ENCODE results near the gene LRCH2. TPM values are rescaled to one million over a fixed set of nuclear protein-coding genes. Genes with fewer than 3 reads are reported as not detected.
A peak's percentile ranks its signal among the peaks of the same experiment; 100 is the strongest.

The LRCH2 gene, protein sequence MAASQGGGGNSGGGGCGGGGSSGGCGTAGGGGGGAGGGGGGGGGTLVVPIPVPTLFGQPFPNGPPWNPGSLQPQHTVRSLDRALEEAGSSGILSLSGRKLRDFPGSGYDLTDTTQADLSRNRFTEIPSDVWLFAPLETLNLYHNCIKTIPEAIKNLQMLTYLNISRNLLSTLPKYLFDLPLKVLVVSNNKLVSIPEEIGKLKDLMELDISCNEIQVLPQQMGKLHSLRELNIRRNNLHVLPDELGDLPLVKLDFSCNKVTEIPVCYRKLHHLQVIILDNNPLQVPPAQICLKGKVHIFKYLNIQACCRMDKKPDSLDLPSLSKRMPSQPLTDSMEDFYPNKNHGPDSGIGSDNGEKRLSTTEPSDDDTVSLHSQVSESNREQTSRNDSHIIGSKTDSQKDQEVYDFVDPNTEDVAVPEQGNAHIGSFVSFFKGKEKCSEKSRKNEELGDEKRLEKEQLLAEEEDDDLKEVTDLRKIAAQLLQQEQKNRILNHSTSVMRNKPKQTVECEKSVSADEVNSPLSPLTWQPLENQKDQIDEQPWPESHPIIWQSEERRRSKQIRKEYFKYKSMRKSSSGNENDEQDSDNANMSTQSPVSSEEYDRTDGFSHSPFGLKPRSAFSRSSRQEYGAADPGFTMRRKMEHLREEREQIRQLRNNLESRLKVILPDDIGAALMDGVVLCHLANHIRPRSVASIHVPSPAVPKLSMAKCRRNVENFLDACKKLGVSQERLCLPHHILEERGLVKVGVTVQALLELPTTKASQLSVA
- total RNA-seq, result 10 to 100 TPM in 2 of 5 donors, 1 to 10 TPM in 2, under 1 TPM in 1; 0.58 to 21.8 (median 6.7) TPM
- 1 to 10 TPM; 1.2 to 2.1 (median 1.6) TPM for polyA plus RNA-seq
- long read RNA-seq, donor 1, result 0 reads
- long read RNA-seq, donor 2, result 0 reads
- long read RNA-seq, donor 3, result 0 reads
- long read RNA-seq, donor 4, result 0 reads
- long read RNA-seq, donor 5, result 0 reads
- long read RNA-seq, donor 6, full-length matches to known transcripts, result 1 of 1 reads
- long read RNA-seq, donor 6, partial matches to known transcripts, result 0 of 1 reads
- long read RNA-seq, donor 6, other reads (novel, unspliced or antisense), result 0 of 1 reads
- long read RNA-seq, donor 7, result 0 reads
- long read RNA-seq, donor 8, result 0 reads
- long read RNA-seq, donor 9, result 0 reads
- long read RNA-seq, donor 10, result 0 reads

DNA sequence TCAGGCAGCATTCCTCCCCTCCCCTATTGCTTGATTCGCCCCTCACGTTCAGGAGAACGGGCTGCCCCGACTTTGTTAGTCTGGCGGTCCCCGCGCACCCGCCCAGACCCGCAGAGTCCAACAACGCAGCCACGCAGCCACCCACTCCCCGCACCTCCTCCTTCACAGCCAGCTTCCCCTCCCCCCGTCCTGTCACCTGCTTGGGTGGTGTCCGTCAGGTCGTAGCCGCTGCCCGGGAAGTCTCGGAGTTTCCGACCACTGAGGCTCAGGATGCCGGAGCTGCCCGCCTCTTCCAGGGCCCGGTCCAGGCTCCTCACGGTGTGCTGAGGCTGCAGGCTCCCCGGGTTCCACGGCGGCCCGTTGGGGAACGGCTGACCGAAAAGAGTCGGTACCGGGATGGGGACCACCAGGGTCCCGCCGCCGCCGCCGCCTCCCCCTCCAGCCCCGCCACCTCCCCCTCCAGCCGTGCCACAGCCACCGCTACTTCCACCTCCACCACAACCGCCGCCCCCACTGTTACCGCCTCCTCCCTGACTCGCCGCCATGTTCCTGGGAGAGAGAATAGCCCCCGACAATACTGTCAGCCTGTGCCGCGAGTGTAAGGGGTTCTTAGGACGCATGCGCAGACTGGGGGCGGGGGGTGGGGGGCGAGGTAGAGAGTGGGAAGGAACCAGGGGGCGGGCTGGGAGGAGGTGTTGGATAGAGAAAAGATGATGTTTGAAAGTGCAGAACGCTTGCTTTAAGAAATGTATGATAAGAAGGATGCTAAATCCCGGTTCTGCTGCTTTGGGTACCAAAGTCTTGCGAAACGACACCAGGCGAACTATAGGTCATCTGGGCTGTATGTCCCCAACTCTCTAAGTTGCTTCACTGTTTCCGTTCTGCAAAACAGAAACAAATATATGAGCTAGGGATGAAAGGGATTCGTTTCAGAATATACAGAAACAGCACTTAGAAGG lies at the start of gene LRCH2:
Gene LRCH2 (minus strand): TSS at position 600 of the 959 bp plus-strand sequence. CDS start 55 bp downstream, at position 545.
- no peaks in the 10 kb centered on the region for H3K36me3 ChIP-seq
- intact Hi-C loops (cut with DNase I; ENCODE audit: low total_unique reads), result no loop called here
- no peaks in the 10 kb centered on the region for H3K4me1 ChIP-seq
- WGBS, 5 donors, result 0 to 19% (median 6%) methylated on average over 20 to 56 of the region's 59 CpGs
- peak within 1 kb of the TSS; percentile 53 to 61 (median 55) for H3K4me3 ChIP-seq
- H3K27ac ChIP-seq, result peak within 1 kb of the TSS; percentile 32 to 80 (median 65)
- H3K9me3 ChIP-seq, result no peaks in the 10 kb centered on the region
- DNase-seq, result peak in 1 of 2 donors; percentile 79
- peaks cover 0 to 25% (median 4%) of the 10 kb centered on the region in 3 donors for H3K27me3 ChIP-seq
- TF ChIP-seq, protein P1, sequence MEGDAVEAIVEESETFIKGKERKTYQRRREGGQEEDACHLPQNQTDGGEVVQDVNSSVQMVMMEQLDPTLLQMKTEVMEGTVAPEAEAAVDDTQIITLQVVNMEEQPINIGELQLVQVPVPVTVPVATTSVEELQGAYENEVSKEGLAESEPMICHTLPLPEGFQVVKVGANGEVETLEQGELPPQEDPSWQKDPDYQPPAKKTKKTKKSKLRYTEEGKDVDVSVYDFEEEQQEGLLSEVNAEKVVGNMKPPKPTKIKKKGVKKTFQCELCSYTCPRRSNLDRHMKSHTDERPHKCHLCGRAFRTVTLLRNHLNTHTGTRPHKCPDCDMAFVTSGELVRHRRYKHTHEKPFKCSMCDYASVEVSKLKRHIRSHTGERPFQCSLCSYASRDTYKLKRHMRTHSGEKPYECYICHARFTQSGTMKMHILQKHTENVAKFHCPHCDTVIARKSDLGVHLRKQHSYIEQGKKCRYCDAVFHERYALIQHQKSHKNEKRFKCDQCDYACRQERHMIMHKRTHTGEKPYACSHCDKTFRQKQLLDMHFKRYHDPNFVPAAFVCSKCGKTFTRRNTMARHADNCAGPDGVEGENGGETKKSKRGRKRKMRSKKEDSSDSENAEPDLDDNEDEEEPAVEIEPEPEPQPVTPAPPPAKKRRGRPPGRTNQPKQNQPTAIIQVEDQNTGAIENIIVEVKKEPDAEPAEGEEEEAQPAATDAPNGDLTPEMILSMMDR (IDR thresholded peaks at IDR 0.05), result no peak
- no peak for TF ChIP-seq EP300 (IDR thresholded peaks at IDR 0.05)
- TF ChIP-seq POLR2A (IDR thresholded peaks at IDR 0.05), result no peak
- no peak for TF ChIP-seq POLR2AphosphoS5 (IDR thresholded peaks at IDR 0.05)

DNA sequence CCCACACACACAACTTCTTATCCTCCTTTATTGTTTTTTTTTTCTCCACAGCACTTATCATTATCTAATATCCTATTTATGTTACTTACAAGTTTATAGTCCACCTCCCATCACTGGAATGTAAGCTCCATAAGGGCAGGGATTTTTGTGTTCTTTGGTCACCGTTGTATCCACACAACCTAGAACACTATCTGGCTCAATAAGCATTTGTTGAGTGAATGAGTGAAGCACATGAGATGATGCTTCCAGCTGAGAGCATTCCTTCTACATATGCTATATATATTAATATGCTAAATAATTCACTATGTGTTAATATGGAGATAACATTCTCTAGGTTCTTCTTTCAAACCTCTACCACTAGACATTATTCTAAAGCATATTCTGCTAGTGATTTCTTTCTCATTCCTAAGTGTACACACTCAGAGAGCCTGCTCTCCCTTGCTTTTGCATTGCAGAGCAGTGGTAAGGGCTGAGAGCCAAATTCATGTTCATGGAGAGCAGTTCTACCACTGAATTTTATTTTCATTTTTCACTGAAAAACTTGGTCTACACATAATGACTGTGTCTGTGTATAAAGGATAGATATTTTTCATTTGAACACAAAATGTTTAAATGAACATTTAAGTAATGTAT lies 35.3 kb upstream of the LRCH2 start:
- WGBS, 5 donors, result 62 to 86% (median 70%) methylated on average over 1 of the region's 1 CpG

DNA sequence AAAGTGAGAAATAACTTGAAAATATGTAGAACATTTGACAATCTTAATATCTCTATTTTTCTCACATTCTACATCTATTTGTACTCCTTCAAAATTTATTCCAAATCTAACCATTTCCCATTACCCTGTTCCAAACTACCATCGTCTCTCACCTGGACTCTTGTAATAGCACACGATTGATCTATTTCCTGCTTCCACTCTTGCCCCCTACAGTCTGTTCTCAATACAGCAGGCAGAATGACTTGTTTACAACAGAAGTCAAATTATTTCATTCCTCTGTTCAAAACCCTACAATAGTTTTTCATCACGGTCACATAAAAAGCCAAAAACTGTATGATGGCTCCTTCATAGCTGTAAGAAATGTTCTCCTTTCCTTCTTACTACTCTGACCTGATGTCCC lies 34.5 kb upstream of the LRCH2 start:
- Histone ChIP-seq H3K9me3 (no peaks in the 10 kb centered on the region), H3K27ac (no peak overlapping the region), H3K27me3 (no peaks in the 10 kb centered on the region), H3K36me3 (no peaks in the 10 kb centered on the region), H3K4me1 (no peaks in the 10 kb centered on the region), H3K4me3 (no peak overlapping the region)
- no peak for DNase-seq
- 48 to 69% (median 50%) methylated on average over 3 of the region's 3 CpGs for WGBS, 5 donors
- TF ChIP-seq EP300 (IDR thresholded peaks at IDR 0.05) (no peak), POLR2AphosphoS5 (IDR thresholded peaks at IDR 0.05) (no peak), POLR2A (IDR thresholded peaks at IDR 0.05) (no peak)
- TF ChIP-seq, protein P1 (IDR thresholded peaks at IDR 0.05), result no peak
- intact Hi-C loops (cut with DNase I; ENCODE audit: low total_unique reads), result no loop called here

More for the DNA sequence above, 35.3 kb upstream of the LRCH2 start:
- Histone ChIP-seq H3K27ac (no peak overlapping the region), H3K4me3 (no peak overlapping the region), H3K27me3 (no peaks in the 10 kb centered on the region), H3K36me3 (no peaks in the 10 kb centered on the region), H3K4me1 (no peaks in the 10 kb centered on the region), H3K9me3 (no peaks in the 10 kb centered on the region)
- DNase-seq, result no peak
- intact Hi-C loops (cut with DNase I; ENCODE audit: low total_unique reads), result no loop called here
- no peak for TF ChIP-seq POLR2A (IDR thresholded peaks at IDR 0.05)
- TF ChIP-seq EP300 (IDR thresholded peaks at IDR 0.05), result no peak
- TF ChIP-seq POLR2AphosphoS5 (IDR thresholded peaks at IDR 0.05), result no peak
- TF ChIP-seq, protein P1 (IDR thresholded peaks at IDR 0.05), result no peak

All from stomach (tissue), 19 donors.